WTC11 (cell line): ENCODE results near the gene CLPSL1. TPM values are rescaled to one million over a fixed set of nuclear protein-coding genes. Genes with fewer than 3 reads are reported as not detected.

Experiments used
- ATAC-seq: fragments of 200-7000 bp; cut with Tn5 transposase; 2 replicates; pipeline ENCODE4 v1.10.0; 2021; ENCODE audit warnings: mild to moderate bottlenecking, moderate library complexity
- CTCF ChIA-PET: fragments of 300-600 bp; sonication (Branson Sonifier 250); formaldehyde crosslinking; loops from one replicate; lab custom pipeline; 2021; ENCODE audit warnings: antibody characterized with exemption; lab: Charles Lee
- POLR2A ChIA-PET: fragments of 350-600 bp; sonication (Branson Sonifier 250); formaldehyde crosslinking; loops from one replicate; lab custom pipeline; 2021; ENCODE audit warnings: antibody characterized with exemption; lab: Charles Lee
- DNase-seq: peaks from one replicate; pipeline ENCODE4 v3.0.0; 2021; ENCODE audit warnings: low spot score
- H3K27ac Mint-ChIP-seq: 2 replicates; pipeline ENCODE4 v1.8.0; 2021; ENCODE audit warnings: mixed read lengths
- H3K27me3 Mint-ChIP-seq: 2 replicates; pipeline ENCODE4 v1.8.0; 2021; ENCODE audit warnings: low read depth, mild to moderate bottlenecking, moderate library complexity, mixed read lengths
- H3K36me3 Mint-ChIP-seq: 2 replicates; pipeline ENCODE4 v1.8.0; 2021; ENCODE audit warnings: mixed read lengths
- H3K4me1 Mint-ChIP-seq: 2 replicates; pipeline ENCODE4 v1.8.0; 2022; ENCODE audit warnings: mixed read lengths
- H3K4me3 Mint-ChIP-seq: 2 replicates; pipeline ENCODE4 v1.8.0; 2021; ENCODE audit warnings: mild to moderate bottlenecking, moderate library complexity, mixed read lengths
- H3K9me3 Mint-ChIP-seq: 2 replicates; pipeline ENCODE4 v1.8.0; 2021; ENCODE audit warnings: mixed read lengths
- CBFB ChIP-seq: sonication (generic); formaldehyde crosslinking; IDR thresholded peaks from 2 replicates; pipeline ENCODE4 v1.8.1; 2022; ENCODE audit warnings: mild to moderate bottlenecking, low read depth, missing genetic modification reagents
- ELF4 ChIP-seq: sonication (generic); formaldehyde crosslinking; IDR thresholded peaks from 2 replicates; pipeline ENCODE4 v1.8.1; 2022; ENCODE audit warnings: low read depth, mild to moderate bottlenecking, moderate library complexity, missing genetic modification reagents
- FOXP1 ChIP-seq: sonication (generic); formaldehyde crosslinking; IDR thresholded peaks from 2 replicates; pipeline ENCODE4 v1.8.0; 2022; ENCODE audit warnings: missing genetic modification reagents, mild to moderate bottlenecking, moderate library complexity, borderline replicate concordance
- HMGA2 ChIP-seq: fragments of 250-450 bp; sonication (Bioruptor Pico); IDR thresholded peaks from 2 replicates; pipeline ENCODE4 v1.4.0; 2021; ENCODE audit warnings: mild to moderate bottlenecking, moderate library complexity
- MXD4 ChIP-seq: fragments of 250-450 bp; sonication (Bioruptor Pico); IDR thresholded peaks from 2 replicates; pipeline ENCODE4 v1.8.0; 2021; ENCODE audit warnings: mild to moderate bottlenecking, moderate library complexity, borderline replicate concordance
- NR3C1 ChIP-seq: sonication (generic); formaldehyde crosslinking; conservative IDR thresholded peaks from 2 replicates; pipeline ENCODE4 v1.8.1; 2023; ENCODE audit warnings: low read depth, mild to moderate bottlenecking, missing genetic modification reagents
- TEAD4 ChIP-seq: sonication (generic); formaldehyde crosslinking; IDR thresholded peaks from 2 replicates; pipeline ENCODE4 v1.8.0; 2022; ENCODE audit warnings: mild to moderate bottlenecking, missing genetic modification reagents
- TP53 ChIP-seq: sonication (generic); formaldehyde crosslinking; IDR thresholded peaks from 2 replicates; pipeline ENCODE4 v1.8.1; 2023; ENCODE audit warnings: mild to moderate bottlenecking, missing genetic modification reagents
- ZNF219 ChIP-seq: sonication (generic); formaldehyde crosslinking; IDR thresholded peaks from 2 replicates; pipeline ENCODE4 v1.8.0; 2023; ENCODE audit warnings: missing genetic modification reagents, mild to moderate bottlenecking, borderline replicate concordance
- ZNF232 ChIP-seq: sonication (generic); formaldehyde crosslinking; IDR thresholded peaks from 2 replicates; pipeline ENCODE4 v1.8.0; 2022; ENCODE audit warnings: mild to moderate bottlenecking, missing genetic modification reagents
- ZNF423 ChIP-seq: fragments of 250-450 bp; sonication (Bioruptor Pico); IDR thresholded peaks from 2 replicates; pipeline ENCODE4 v2.1.2; 2022; ENCODE audit warnings: mild to moderate bottlenecking, moderate library complexity
- ZNF671 ChIP-seq: fragments of 250-450 bp; sonication (Bioruptor Pico); IDR thresholded peaks from 2 replicates; pipeline ENCODE4 v1.8.0; 2021; ENCODE audit warnings: mild to moderate bottlenecking
- total RNA-seq: library from RNA; stranded (reverse); gene quantifications from 3 replicates; pipeline ENCODE4 v1.2.3, GENCODE V29; 2021
- TF ChIP-seq, protein P1 (sequence below): sonication (generic); formaldehyde crosslinking; IDR thresholded peaks from 2 replicates; pipeline ENCODE4 v1.8.0; 2022; ENCODE audit warnings: mild to moderate bottlenecking, missing genetic modification reagents
- TF ChIP-seq, protein P2 (sequence below): fragments of 250-450 bp; sonication (Bioruptor Pico); IDR thresholded peaks from 2 replicates; pipeline ENCODE4 v1.9.0; 2021; ENCODE audit warnings: mild to moderate bottlenecking
- TF ChIP-seq, protein P3 (sequence below): sonication (generic); formaldehyde crosslinking; IDR thresholded peaks from 2 replicates; pipeline ENCODE4 v1.8.1; 2023; ENCODE audit warnings: mild to moderate bottlenecking, missing genetic modification reagents, moderate library complexity
- TF ChIP-seq, protein P4 (sequence below): sonication (generic); formaldehyde crosslinking; IDR thresholded peaks from 2 replicates; pipeline ENCODE4 v1.8.0; 2022; ENCODE audit warnings: mild to moderate bottlenecking, missing genetic modification reagents
- TF ChIP-seq, protein P5 (sequence below): sonication (generic); formaldehyde crosslinking; IDR thresholded peaks from 2 replicates; pipeline ENCODE4 v1.8.0; 2022; ENCODE audit warnings: mild to moderate bottlenecking, missing genetic modification reagents
- TF ChIP-seq, protein P6 (sequence below): sonication (generic); formaldehyde crosslinking; IDR thresholded peaks from 2 replicates; pipeline ENCODE4 v1.8.1; 2022; ENCODE audit warnings: mild to moderate bottlenecking, missing genetic modification reagents, moderate library complexity, borderline replicate concordance
- TF ChIP-seq, protein P7 (sequence below): sonication (generic); formaldehyde crosslinking; IDR thresholded peaks from 2 replicates; pipeline ENCODE4 v1.8.1; 2023; ENCODE audit warnings: mild to moderate bottlenecking, moderate library complexity, missing genetic modification reagents
- TF ChIP-seq, protein P8 (sequence below): fragments of 250-450 bp; sonication (Bioruptor Pico); IDR thresholded peaks from 2 replicates; pipeline ENCODE4 v1.8.0; 2021; ENCODE audit warnings: mild to moderate bottlenecking
- TF ChIP-seq, protein P9 (sequence below): sonication (generic); formaldehyde crosslinking; IDR thresholded peaks from 2 replicates; pipeline ENCODE4 v1.8.0; 2023; ENCODE audit warnings: missing genetic modification reagents, mild to moderate bottlenecking, borderline replicate concordance

Gene CLPSL1
- total RNA-seq, 1 experiment from 2014 or later, result 0.42 TPM

DNA sequence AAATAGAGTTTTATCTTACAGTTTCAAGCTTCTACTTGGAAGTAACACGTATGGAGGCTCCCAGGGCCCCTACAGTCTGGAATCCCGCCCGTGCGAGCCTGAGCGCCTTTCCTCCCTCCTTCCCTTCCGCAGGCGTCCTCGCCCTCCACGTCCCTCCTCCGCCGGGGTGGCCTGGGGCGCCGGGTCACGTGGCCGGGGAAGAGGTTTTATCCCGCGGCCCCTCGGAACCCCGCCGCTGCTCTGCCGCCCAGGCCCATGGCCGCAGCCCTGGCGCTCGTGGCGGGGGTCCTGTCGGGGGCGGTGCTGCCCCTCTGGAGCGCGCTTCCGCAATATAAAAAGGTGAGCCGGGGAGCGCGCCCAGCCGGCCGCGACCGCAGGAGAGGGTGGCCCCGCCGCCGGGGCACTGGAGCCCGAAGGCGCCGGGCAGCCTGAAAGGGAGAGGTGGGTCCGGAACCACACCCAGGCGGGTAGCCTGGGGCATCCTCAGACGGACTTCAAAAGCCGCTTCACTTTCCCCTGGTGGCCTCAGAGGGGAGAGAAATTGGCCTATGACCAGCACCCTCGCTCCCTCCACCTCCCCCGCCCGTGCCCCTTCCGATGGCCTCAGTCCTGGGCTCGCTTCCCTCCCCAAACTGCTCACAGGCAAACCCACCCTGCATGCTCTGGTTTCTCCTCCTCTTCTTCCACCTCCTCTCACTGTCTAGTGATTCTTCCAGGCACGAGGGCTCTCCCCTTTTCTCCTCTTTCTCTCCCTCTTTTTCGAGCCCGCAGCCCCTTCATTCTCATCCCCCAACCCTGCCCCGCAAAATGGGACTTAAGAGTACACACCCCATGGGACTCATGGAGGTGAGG lies 4.2 kb upstream of the CLPSL1 start, which contains the start of gene CLPSL2:
Gene CLPSL2, plus strand, starts transcription at position 235 of the 852 bp plus-strand sequence. Its CDS starts 21 bp downstream, at position 256.
- DNase-seq (peak; percentile 63), ATAC-seq (peak; percentile 81)
- peaks cover 14% of the 10 kb centered on the region for H3K4me1 Mint-ChIP-seq
- POLR2A ChIA-PET, result no interaction called here
- no peaks in the 10 kb centered on the region for H3K9me3 Mint-ChIP-seq
- no peak within 1 kb of the TSS for H3K27ac Mint-ChIP-seq
- H3K4me3 Mint-ChIP-seq, result peak within 1 kb of the TSS; percentile 77
- CTCF ChIA-PET, result no interaction called here
- no peaks in the 10 kb centered on the region for H3K36me3 Mint-ChIP-seq
- H3K27me3 Mint-ChIP-seq, result peaks cover 13% of the 10 kb centered on the region
- TF ChIP-seq MXD4 (CRISPR knock-in tag) (no peak), HMGA2 (CRISPR knock-in tag) (no peak), ZNF671 (no peak), ELF4 (CRISPR knock-in tag) (no peak), TP53 (CRISPR knock-in tag) (no peak), ZNF232 (CRISPR knock-in tag) (0 out of 2 replicates have a peak, but pooled peaks have one; percentile 21), CBFB (CRISPR knock-in tag) (no peak), NR3C1 (no peak), TEAD4 (CRISPR knock-in tag) (no peak), ZNF423 (CRISPR knock-in tag) (peak; percentile 57; the same call in 1 of the 2 replicates), FOXP1 (CRISPR knock-in tag) (peak; percentile 82; the same call in 1 of the 2 replicates), ZNF219 (CRISPR knock-in tag) (no peak)
- TF ChIP-seq, protein P1, sequence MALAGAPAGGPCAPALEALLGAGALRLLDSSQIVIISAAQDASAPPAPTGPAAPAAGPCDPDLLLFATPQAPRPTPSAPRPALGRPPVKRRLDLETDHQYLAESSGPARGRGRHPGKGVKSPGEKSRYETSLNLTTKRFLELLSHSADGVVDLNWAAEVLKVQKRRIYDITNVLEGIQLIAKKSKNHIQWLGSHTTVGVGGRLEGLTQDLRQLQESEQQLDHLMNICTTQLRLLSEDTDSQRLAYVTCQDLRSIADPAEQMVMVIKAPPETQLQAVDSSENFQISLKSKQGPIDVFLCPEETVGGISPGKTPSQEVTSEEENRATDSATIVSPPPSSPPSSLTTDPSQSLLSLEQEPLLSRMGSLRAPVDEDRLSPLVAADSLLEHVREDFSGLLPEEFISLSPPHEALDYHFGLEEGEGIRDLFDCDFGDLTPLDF, result 0 out of 2 replicates have a peak, but pooled peaks have one; percentile 26
- TF ChIP-seq, protein P2, sequence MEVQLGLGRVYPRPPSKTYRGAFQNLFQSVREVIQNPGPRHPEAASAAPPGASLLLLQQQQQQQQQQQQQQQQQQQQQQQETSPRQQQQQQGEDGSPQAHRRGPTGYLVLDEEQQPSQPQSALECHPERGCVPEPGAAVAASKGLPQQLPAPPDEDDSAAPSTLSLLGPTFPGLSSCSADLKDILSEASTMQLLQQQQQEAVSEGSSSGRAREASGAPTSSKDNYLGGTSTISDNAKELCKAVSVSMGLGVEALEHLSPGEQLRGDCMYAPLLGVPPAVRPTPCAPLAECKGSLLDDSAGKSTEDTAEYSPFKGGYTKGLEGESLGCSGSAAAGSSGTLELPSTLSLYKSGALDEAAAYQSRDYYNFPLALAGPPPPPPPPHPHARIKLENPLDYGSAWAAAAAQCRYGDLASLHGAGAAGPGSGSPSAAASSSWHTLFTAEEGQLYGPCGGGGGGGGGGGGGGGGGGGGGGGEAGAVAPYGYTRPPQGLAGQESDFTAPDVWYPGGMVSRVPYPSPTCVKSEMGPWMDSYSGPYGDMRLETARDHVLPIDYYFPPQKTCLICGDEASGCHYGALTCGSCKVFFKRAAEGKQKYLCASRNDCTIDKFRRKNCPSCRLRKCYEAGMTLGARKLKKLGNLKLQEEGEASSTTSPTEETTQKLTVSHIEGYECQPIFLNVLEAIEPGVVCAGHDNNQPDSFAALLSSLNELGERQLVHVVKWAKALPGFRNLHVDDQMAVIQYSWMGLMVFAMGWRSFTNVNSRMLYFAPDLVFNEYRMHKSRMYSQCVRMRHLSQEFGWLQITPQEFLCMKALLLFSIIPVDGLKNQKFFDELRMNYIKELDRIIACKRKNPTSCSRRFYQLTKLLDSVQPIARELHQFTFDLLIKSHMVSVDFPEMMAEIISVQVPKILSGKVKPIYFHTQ, result no peak
- TF ChIP-seq, protein P3, sequence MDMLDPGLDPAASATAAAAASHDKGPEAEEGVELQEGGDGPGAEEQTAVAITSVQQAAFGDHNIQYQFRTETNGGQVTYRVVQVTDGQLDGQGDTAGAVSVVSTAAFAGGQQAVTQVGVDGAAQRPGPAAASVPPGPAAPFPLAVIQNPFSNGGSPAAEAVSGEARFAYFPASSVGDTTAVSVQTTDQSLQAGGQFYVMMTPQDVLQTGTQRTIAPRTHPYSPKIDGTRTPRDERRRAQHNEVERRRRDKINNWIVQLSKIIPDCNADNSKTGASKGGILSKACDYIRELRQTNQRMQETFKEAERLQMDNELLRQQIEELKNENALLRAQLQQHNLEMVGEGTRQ (CRISPR knock-in tag), result peak; percentile 94
- TF ChIP-seq, protein P4, sequence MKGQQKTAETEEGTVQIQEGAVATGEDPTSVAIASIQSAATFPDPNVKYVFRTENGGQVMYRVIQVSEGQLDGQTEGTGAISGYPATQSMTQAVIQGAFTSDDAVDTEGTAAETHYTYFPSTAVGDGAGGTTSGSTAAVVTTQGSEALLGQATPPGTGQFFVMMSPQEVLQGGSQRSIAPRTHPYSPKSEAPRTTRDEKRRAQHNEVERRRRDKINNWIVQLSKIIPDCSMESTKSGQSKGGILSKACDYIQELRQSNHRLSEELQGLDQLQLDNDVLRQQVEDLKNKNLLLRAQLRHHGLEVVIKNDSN (CRISPR knock-in tag), result peak; percentile 94
- TF ChIP-seq, protein P5, sequence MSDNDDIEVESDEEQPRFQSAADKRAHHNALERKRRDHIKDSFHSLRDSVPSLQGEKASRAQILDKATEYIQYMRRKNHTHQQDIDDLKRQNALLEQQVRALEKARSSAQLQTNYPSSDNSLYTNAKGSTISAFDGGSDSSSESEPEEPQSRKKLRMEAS, result peak; percentile 91
- TF ChIP-seq, protein P6, sequence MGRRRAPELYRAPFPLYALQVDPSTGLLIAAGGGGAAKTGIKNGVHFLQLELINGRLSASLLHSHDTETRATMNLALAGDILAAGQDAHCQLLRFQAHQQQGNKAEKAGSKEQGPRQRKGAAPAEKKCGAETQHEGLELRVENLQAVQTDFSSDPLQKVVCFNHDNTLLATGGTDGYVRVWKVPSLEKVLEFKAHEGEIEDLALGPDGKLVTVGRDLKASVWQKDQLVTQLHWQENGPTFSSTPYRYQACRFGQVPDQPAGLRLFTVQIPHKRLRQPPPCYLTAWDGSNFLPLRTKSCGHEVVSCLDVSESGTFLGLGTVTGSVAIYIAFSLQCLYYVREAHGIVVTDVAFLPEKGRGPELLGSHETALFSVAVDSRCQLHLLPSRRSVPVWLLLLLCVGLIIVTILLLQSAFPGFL (CRISPR knock-in tag), result no peak
- TF ChIP-seq, protein P7, sequence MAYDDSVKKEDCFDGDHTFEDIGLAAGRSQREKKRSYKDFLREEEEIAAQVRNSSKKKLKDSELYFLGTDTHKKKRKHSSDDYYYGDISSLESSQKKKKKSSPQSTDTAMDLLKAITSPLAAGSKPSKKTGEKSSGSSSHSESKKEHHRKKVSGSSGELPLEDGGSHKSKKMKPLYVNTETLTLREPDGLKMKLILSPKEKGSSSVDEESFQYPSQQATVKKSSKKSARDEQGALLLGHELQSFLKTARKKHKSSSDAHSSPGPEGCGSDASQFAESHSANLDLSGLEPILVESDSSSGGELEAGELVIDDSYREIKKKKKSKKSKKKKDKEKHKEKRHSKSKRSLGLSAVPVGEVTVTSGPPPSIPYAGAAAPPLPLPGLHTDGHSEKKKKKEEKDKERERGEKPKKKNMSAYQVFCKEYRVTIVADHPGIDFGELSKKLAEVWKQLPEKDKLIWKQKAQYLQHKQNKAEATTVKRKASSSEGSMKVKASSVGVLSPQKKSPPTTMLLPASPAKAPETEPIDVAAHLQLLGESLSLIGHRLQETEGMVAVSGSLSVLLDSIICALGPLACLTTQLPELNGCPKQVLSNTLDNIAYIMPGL (CRISPR knock-in tag), result peak; percentile 51; the same call in 1 of the 2 replicates
- TF ChIP-seq, protein P8, sequence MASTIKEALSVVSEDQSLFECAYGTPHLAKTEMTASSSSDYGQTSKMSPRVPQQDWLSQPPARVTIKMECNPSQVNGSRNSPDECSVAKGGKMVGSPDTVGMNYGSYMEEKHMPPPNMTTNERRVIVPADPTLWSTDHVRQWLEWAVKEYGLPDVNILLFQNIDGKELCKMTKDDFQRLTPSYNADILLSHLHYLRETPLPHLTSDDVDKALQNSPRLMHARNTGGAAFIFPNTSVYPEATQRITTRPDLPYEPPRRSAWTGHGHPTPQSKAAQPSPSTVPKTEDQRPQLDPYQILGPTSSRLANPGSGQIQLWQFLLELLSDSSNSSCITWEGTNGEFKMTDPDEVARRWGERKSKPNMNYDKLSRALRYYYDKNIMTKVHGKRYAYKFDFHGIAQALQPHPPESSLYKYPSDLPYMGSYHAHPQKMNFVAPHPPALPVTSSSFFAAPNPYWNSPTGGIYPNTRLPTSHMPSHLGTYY (CRISPR knock-in tag), result no peak
- TF ChIP-seq, protein P9, sequence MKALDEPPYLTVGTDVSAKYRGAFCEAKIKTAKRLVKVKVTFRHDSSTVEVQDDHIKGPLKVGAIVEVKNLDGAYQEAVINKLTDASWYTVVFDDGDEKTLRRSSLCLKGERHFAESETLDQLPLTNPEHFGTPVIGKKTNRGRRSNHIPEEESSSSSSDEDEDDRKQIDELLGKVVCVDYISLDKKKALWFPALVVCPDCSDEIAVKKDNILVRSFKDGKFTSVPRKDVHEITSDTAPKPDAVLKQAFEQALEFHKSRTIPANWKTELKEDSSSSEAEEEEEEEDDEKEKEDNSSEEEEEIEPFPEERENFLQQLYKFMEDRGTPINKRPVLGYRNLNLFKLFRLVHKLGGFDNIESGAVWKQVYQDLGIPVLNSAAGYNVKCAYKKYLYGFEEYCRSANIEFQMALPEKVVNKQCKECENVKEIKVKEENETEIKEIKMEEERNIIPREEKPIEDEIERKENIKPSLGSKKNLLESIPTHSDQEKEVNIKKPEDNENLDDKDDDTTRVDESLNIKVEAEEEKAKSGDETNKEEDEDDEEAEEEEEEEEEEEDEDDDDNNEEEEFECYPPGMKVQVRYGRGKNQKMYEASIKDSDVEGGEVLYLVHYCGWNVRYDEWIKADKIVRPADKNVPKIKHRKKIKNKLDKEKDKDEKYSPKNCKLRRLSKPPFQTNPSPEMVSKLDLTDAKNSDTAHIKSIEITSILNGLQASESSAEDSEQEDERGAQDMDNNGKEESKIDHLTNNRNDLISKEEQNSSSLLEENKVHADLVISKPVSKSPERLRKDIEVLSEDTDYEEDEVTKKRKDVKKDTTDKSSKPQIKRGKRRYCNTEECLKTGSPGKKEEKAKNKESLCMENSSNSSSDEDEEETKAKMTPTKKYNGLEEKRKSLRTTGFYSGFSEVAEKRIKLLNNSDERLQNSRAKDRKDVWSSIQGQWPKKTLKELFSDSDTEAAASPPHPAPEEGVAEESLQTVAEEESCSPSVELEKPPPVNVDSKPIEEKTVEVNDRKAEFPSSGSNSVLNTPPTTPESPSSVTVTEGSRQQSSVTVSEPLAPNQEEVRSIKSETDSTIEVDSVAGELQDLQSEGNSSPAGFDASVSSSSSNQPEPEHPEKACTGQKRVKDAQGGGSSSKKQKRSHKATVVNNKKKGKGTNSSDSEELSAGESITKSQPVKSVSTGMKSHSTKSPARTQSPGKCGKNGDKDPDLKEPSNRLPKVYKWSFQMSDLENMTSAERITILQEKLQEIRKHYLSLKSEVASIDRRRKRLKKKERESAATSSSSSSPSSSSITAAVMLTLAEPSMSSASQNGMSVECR (CRISPR knock-in tag), result 0 out of 2 replicates have a peak, but pooled peaks have one; percentile 44
